OCI-LY7 (cell line): ENCODE measurements around the gene ABCD3. TPM values are rescaled to one million over a fixed set of nuclear protein-coding genes. Genes with fewer than 3 reads are reported as not detected.
"Not testable (repeated sequence)": the region's sequence is repeated elsewhere in the genome, so short reads cannot be mapped to it uniquely, and the experiment has no call there.

Experiments
- BruUV-seq: library from RNA; stranded (reverse); fragments of 400-500 nt; replicated peaks from 2 replicates; lab custom pipeline; 2021; lab: Mats Ljungman, UMichigan
- CTCF ChIA-PET: fragments of 300-600 bp; sonication (Branson Sonifier 250); formaldehyde crosslinking; loops from one replicate; lab custom pipeline; 2022; ENCODE audit warnings: antibody characterized with exemption; ENCODE audit not compliant: unreplicated experiment; lab: Charles Lee
- POLR2A ChIA-PET: fragments of 300-600 bp; sonication (Branson Sonifier 250); formaldehyde crosslinking; loops from one replicate; lab custom pipeline; 2022; ENCODE audit warnings: antibody characterized with exemption; lab: Charles Lee
- DNase-seq: peaks from one replicate; pipeline ENCODE4 v3.0.0-alpha.2; 2015; ENCODE audit warnings: low spot score
- H2AFZ ChIP-seq: fragments of 200-600 bp; sonication (generic), shearing (Covaris generic); 2 replicates; pipeline ENCODE4 v1.6.1; 2014; ENCODE audit warnings: mild to moderate bottlenecking, antibody characterized with exemption, low read length, moderate library complexity
- H3K27ac ChIP-seq: fragments of 200-600 bp; sonication (generic); 2 replicates; pipeline ENCODE4 v1.5.1; 2014; ENCODE audit warnings: mixed run types, low read depth, mild to moderate bottlenecking, moderate library complexity, low read length, inconsistent platforms; ENCODE audit not compliant: poor library complexity, severe bottlenecking
- H3K36me3 ChIP-seq: fragments of 200-600 bp; sonication (generic); 2 replicates; pipeline ENCODE4 v1.6.1; 2014; ENCODE audit warnings: mild to moderate bottlenecking, antibody characterized with exemption, low read length, moderate library complexity, mixed read lengths; ENCODE audit not compliant: insufficient read depth
- H3K4me1 ChIP-seq: fragments of 200-600 bp; sonication (generic); 2 replicates; pipeline ENCODE4 v1.5.1; 2014; ENCODE audit warnings: mild to moderate bottlenecking, low read length; ENCODE audit not compliant: insufficient read depth, poor library complexity, severe bottlenecking
- H3K4me2 ChIP-seq: fragments of 200-600 bp; sonication (generic); 2 replicates; pipeline ENCODE4 v1.6.1; 2014; ENCODE audit warnings: mild to moderate bottlenecking, low read length
- H3K4me3 ChIP-seq: fragments of 200-600 bp; sonication (generic); 2 replicates; pipeline ENCODE4 v1.5.1; 2014; ENCODE audit warnings: mild to moderate bottlenecking, low read depth, low read length; ENCODE audit not compliant: poor library complexity, severe bottlenecking
- H3K79me2 ChIP-seq: fragments of 200-600 bp; sonication (generic); 2 replicates; pipeline ENCODE4 v1.6.1; 2016; ENCODE audit warnings: low read depth, mild to moderate bottlenecking, low read length, moderate library complexity, mixed read lengths; ENCODE audit not compliant: insufficient read depth
- H3K9me2 ChIP-seq: fragments of 200-600 bp; sonication (generic); 2 replicates; pipeline ENCODE4 v1.6.1; 2016; ENCODE audit warnings: mild to moderate bottlenecking, low read length, mixed read lengths; ENCODE audit not compliant: insufficient read depth
- H3K9me3 ChIP-seq: fragments of 200-600 bp; sonication (generic); 2 replicates; pipeline ENCODE4 v1.6.1; 2014; ENCODE audit warnings: mild to moderate bottlenecking, mixed run types, low read length, mixed read lengths
- H4K20me1 ChIP-seq: fragments of 200-600 bp; sonication (generic); 2 replicates; pipeline ENCODE4 v1.6.1; 2014; ENCODE audit warnings: mild to moderate bottlenecking, antibody characterized with exemption, low read length, moderate library complexity, mixed read lengths; ENCODE audit not compliant: insufficient read depth
- CTCF ChIP-seq: fragments of 200-600 bp; sonication (generic); conservative IDR thresholded peaks from 2 replicates; pipeline ENCODE4 v1.5.1; 2014; ENCODE audit warnings: mild to moderate bottlenecking, antibody characterized with exemption, low read length, moderate library complexity, mixed read lengths
- EZH2phosphoT487 ChIP-seq: fragments of 200-600 bp; sonication (generic); IDR thresholded peaks from 2 replicates; pipeline ENCODE4 v1.6.1; 2018; ENCODE audit warnings: low read depth, borderline replicate concordance, mild to moderate bottlenecking, mixed run types, antibody characterized with exemption, low read length, moderate library complexity, mixed read lengths
- intact Hi-C: fragments of 100-400 bp; cut with micrococcal nuclease; formaldehyde crosslinking; loops from one replicate; pipeline ENCODE4 v1.10.0; 2022; ENCODE audit not compliant: unreplicated experiment
- total RNA-seq, 2 experiments: library from RNA; depleted of rRNA in 1 of 2; stranded (reverse); fragments of >200 nt in 1 of 2; shearing (Covaris generic) in 1 of 2; gene quantifications; 2 replicates each; pipeline ENCODE4 v1.2.3, GENCODE V29; 2014 to 2022

Gene ABCD3
- total RNA-seq, 2 experiments from 2014 or later, result 18.3 to 33.8 TPM

GRCh38 chr1:94425821-94426484, 7.8 kb downstream of the ABCD3 start:
- no peak for DNase-seq
- Histone ChIP-seq H3K9me2 (no peaks in the 10 kb centered on the region), H3K4me3 (no peak overlapping the region), H3K27ac (no peak overlapping the region), H3K9me3 (0 out of 2 replicates have a peak, but pooled peaks cover 9% of the 10 kb centered on the region), H4K20me1 (0 out of 2 replicates have a peak, but pooled peaks cover 11% of the 10 kb centered on the region), H2AFZ (no peak overlapping the region), H3K4me1 (peaks cover 5% of the 10 kb centered on the region), H3K4me2 (no peak overlapping the region), H3K36me3 (peaks cover 12% of the 10 kb centered on the region; the same call in 1 of the 2 replicates), H3K79me2 (peaks cover 77% of the 10 kb centered on the region)
- intact Hi-C loops, result no loop called here
- ChIA-PET CTCF (no interaction called here), POLR2A (interaction anchor here (1.0 kb wide), 2 partner anchors 9 to 12 kb away, joined by 3 to 4 read pairs; no protein-coding TSS in a partner anchor)
- no TSS peak for BruUV-seq
- TF ChIP-seq EZH2phosphoT487 (no peak), CTCF (no peak)

GRCh38 chr1:94426485-94426870, 8.3 kb downstream of the ABCD3 start:
- H4K20me1 ChIP-seq, H3K9me3 ChIP-seq, H3K27ac ChIP-seq, H2AFZ ChIP-seq, BruUV-seq, CTCF ChIA-PET, DNase-seq, H3K9me2 ChIP-seq, H3K4me3 ChIP-seq, H3K4me1 ChIP-seq, intact Hi-C loops, H3K4me2 ChIP-seq: not testable (repeated sequence)
- H3K79me2 ChIP-seq, result peaks cover 77% of the 10 kb centered on the region
- POLR2A ChIA-PET, result interaction anchor here (0.6 to 1.0 kb wide), 3 partner anchors 9 to 47 kb away, joined by 3 to 4 read pairs (median 4); no protein-coding TSS in a partner anchor
- peaks cover 13% of the 10 kb centered on the region; the same call in 1 of the 2 replicates for H3K36me3 ChIP-seq

GRCh38 chr1:94428441-94428840, 10.3 kb downstream of the ABCD3 start:
- H3K79me2 ChIP-seq, result peaks cover 67% of the 10 kb centered on the region
- intact Hi-C loops, result no loop called here
- H3K4me2 ChIP-seq, result no peak overlapping the region
- no peak for DNase-seq
- 0 out of 2 replicates have a peak, but pooled peaks cover 4% of the 10 kb centered on the region for H4K20me1 ChIP-seq
- ChIA-PET POLR2A (no interaction called here), CTCF (no interaction called here)
- no peak overlapping the region for H3K27ac ChIP-seq
- no peak overlapping the region for H2AFZ ChIP-seq
- 0 out of 2 replicates have a peak, but pooled peaks cover 9% of the 10 kb centered on the region for H3K9me3 ChIP-seq
- no peaks in the 10 kb centered on the region for H3K4me1 ChIP-seq
- H3K9me2 ChIP-seq, result no peaks in the 10 kb centered on the region
- no peak for TF ChIP-seq CTCF
- TF ChIP-seq EZH2phosphoT487, result no peak
- peaks cover 13% of the 10 kb centered on the region; the same call in 1 of the 2 replicates for H3K36me3 ChIP-seq
- no peak overlapping the region for H3K4me3 ChIP-seq
- BruUV-seq, result no TSS peak

GRCh38 chr1:94428927-94429528, 10.8 kb downstream of the ABCD3 start:
- H2AFZ ChIP-seq, POLR2A ChIA-PET, H3K4me1 ChIP-seq, CTCF ChIA-PET, H4K20me1 ChIP-seq, H3K9me3 ChIP-seq, H3K4me3 ChIP-seq, DNase-seq, BruUV-seq, H3K9me2 ChIP-seq, H3K4me2 ChIP-seq, H3K27ac ChIP-seq, intact Hi-C loops: not testable (repeated sequence)
- peaks cover 13% of the 10 kb centered on the region; the same call in 1 of the 2 replicates for H3K36me3 ChIP-seq
- H3K79me2 ChIP-seq, result peaks cover 62% of the 10 kb centered on the region
